Ectodermal cell (in vitro differentiated cells): ENCODE results near the gene GLRA2. TPM values are rescaled to one million over a fixed set of nuclear protein-coding genes. Genes with fewer than 3 reads are reported as not detected.

Source experiments
- H3K27ac ChIP-seq: 2 replicates; pipeline ENCODE4 v1.7.0; 2013; ENCODE audit warnings: mild to moderate bottlenecking, low read depth, low read length; ENCODE audit not compliant: insufficient read depth, poor library complexity, severe bottlenecking
- H3K27me3 ChIP-seq: 2 replicates; pipeline ENCODE4 v1.7.0; 2013; ENCODE audit warnings: mild to moderate bottlenecking, low read length; ENCODE audit not compliant: insufficient read depth, control insufficient read depth, poor library complexity, severe bottlenecking
- H3K36me3 ChIP-seq: one replicate; pipeline ENCODE4 v1.7.0; 2013; ENCODE audit warnings: low read length; ENCODE audit not compliant: control insufficient read depth, insufficient read depth
- H3K4me1 ChIP-seq: one replicate; pipeline ENCODE4 v1.7.0; 2013; ENCODE audit warnings: low read length; ENCODE audit not compliant: control insufficient read depth, insufficient read depth
- H3K4me3 ChIP-seq: 2 replicates; pipeline ENCODE4 v1.7.0; 2013; ENCODE audit warnings: low read depth, low read length, control low read depth; ENCODE audit not compliant: insufficient read depth
- H3K9me3 ChIP-seq: 2 replicates; pipeline ENCODE4 v1.7.0; 2013; ENCODE audit warnings: mild to moderate bottlenecking, low read length, moderate library complexity; ENCODE audit not compliant: control insufficient read depth
- WGBS, 2 experiments: methylation state at CpG; one replicate each; pipeline ENCODE4 v1.1.7; 2013; ENCODE audit warnings: missing lambda C conversion rate in 2 of 2; 5-methylcytosine and 5-hydroxymethylcytosine counted together
- polyA plus RNA-seq, 4 experiments: library from polyadenylated mRNA; stranded (reverse); fragments of 50-300 nt; gene quantifications; one replicate each; pipeline ENCODE4 v1.2.3, GENCODE V29; 2013

The GLRA2 gene
- polyA plus RNA-seq (2013, experiment 1 of 4) = not detected
- polyA plus RNA-seq (2013, experiment 2 of 4) = 0.07 TPM
- not detected for polyA plus RNA-seq (2013, experiment 3 of 4)
- 0.12 TPM for polyA plus RNA-seq (2013, experiment 4 of 4)

DNA sequence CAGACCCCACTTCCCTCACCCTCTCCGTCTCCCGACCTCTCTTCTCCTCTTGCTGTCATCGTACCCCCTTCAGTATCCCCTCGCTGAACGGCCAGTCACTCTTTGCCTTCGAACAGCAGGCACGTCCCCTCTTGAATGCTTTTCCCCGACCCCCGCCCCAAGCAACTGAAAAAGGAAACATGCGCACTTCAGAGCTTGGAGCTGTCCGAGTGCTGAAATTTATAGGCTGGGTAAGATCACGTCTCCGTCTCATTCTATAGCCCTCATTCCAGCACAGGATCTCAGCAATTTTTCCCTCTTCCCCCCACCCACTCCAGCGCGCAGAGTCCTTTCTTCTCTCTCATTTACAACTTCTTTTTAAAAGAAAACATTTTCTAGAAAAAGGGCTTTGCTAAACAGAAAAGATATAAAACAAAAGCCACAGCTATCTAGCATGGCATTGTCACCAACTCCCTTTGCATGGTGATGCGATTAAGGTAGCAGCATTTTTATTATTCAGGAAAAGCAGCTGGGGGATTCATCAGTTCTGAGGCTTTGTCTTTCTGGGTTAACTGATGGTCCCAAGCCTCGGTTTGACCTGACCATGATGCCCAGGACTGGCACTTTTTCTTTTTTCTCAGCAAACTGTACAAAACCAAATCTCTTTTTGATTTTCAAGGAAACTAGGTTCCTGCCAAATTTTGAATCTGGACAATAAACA lies at the start of gene GLRA2:
TSS of gene GLRA2 (plus strand) at position 247 of the 700 bp plus-strand sequence. CDS start 522 bp downstream, outside the sequence.
- Histone ChIP-seq H3K4me3 (no peak within 1 kb of the TSS), H3K9me3 (no peaks in the 10 kb centered on the region), H3K27ac (no peak within 1 kb of the TSS), H3K36me3 (no peaks in the 10 kb centered on the region), H3K4me1 (no peaks in the 10 kb centered on the region), H3K27me3 (no peaks in the 10 kb centered on the region)
- 5 to 7% methylated on average over 16 to 17 of the region's 17 CpGs for WGBS, 2 experiments

DNA sequence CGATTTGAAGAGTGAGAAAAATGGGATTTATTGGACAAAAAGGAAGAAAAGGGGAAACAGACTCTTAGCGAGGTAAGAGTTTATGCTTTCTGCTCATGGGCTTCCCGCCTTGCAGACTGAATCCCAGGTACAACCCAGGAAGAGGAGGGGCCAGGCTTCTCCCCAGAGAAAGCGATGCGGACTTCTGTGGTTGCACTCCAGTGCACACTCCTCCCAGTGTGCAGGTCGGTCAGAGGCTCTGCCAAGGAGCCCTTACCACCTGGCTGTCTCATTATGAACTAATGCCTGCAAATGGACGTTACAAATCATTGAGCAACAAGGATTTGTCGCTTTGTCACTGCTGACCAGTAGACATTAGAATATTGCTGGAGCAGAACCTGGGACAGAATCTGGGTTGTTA lies 39.9 kb upstream of the GLRA2 start:
- H3K27me3 ChIP-seq = no peaks in the 10 kb centered on the region
- no peak overlapping the region for H3K27ac ChIP-seq
- 91 to 92% methylated on average over 8 of the region's 8 CpGs for WGBS, 2 experiments
- no peaks in the 10 kb centered on the region for H3K4me1 ChIP-seq
- H3K36me3 ChIP-seq = no peaks in the 10 kb centered on the region
- no peak overlapping the region for H3K4me3 ChIP-seq
- no peaks in the 10 kb centered on the region for H3K9me3 ChIP-seq

DNA sequence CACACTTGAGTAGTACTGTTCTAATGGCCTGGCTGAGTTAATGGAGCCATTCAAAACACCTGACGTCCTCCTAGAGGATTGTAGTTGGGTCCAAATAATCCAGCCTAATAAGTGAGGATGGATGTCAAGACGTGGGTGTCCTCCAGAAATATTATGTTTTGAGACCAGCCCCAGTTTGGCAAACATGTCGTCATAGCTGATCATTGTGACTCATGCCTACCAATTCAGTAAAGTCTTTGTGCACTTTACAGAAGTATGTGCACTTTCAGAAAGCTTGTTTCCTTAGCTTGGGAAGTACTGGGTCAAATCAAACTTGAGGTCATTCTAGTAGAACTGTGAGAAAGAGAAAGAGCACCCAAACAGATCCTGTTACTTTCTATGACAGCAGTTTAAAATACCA lies 37.6 kb upstream of the GLRA2 start:
- Histone ChIP-seq H3K4me3 (no peak overlapping the region), H3K27ac (no peak overlapping the region), H3K9me3 (no peaks in the 10 kb centered on the region), H3K36me3 (no peaks in the 10 kb centered on the region), H3K27me3 (no peaks in the 10 kb centered on the region), H3K4me1 (no peaks in the 10 kb centered on the region)
- 81 to 94% methylated on average over 3 of the region's 3 CpGs for WGBS, 2 experiments

DNA sequence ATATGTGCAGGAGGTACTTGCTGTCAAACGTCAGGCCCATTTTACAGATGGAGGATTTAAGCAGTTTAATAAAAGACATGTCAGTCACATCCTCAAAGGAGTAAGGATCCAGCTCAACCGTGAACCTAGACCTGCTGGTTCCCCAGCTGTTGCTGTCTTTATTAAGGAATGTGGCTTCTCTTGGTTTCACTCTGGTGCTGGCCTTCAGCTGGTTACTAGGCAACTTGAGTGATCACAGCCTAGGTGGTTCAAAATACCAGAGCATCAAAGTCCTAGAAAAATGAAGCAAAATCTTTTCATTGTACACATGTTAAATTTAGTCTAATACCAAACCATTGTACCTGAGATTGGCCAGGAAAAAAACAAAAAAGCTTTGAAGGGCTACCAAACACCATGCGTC lies 32.7 kb upstream of the GLRA2 start:
- 84 to 96% methylated on average over 3 of the region's 3 CpGs for WGBS, 2 experiments
- H3K4me3 ChIP-seq = no peak overlapping the region

DNA sequence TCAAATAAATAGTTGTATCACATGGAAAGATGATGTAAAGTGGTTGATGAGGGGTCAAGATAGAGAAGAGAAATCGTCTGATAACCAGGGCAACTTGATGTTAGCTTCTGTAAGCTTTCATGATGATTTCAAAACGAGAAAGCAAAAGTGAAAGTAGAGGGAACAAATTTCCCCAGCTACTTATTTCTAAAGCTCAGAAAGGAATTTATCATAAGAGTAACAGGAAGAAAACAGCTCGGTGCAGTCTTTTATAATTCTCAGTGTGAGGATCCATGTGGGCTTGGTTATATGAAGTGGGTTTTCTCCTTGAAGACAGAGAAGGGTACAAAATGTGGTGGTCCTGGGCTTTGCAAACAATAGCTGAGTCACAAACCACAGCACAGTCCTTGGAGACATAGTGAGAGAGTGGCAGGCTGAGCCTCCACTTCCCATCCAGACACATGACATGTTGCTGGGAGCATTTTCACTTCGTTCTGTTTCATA lies 32.1 kb upstream of the GLRA2 start:
- H3K36me3 ChIP-seq = no peaks in the 10 kb centered on the region
- H3K4me3 ChIP-seq = no peak overlapping the region
- H3K27me3 ChIP-seq = no peaks in the 10 kb centered on the region
- H3K27ac ChIP-seq = no peak overlapping the region
- H3K4me1 ChIP-seq = no peaks in the 10 kb centered on the region
- 78 to 89% methylated on average over 3 of the region's 4 CpGs for WGBS, 2 experiments
- no peaks in the 10 kb centered on the region for H3K9me3 ChIP-seq

More for the DNA sequence above, 32.7 kb upstream of the GLRA2 start:
- no peaks in the 10 kb centered on the region for H3K4me1 ChIP-seq
- no peaks in the 10 kb centered on the region for H3K27me3 ChIP-seq
- no peaks in the 10 kb centered on the region for H3K36me3 ChIP-seq
- no peak overlapping the region for H3K27ac ChIP-seq
- no peaks in the 10 kb centered on the region for H3K9me3 ChIP-seq

DNA sequence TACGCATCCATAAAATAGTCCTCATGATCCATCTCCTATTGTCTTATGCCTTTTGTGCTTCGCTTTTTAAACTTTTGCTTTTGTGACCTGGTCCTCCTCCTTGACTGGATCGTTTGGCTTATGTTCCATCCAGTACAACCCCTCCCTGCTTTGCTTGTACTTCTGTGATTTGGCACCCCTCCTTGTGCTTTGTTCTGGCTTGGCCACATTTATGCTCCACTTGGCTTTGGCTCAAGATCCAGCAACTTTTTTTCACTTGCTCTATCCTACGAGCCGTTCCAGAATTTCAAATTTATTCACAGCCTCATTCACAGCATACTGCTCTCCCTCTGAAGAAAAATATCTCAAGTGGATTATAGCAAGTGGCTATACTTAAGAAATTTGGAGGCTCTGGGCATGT lies 28.0 kb upstream of the GLRA2 start:
- 97 to 98% methylated on average over 3 to 5 of the region's 5 CpGs for WGBS, 2 experiments
- Histone ChIP-seq H3K36me3 (no peaks in the 10 kb centered on the region), H3K4me3 (no peak overlapping the region), H3K27ac (no peak overlapping the region), H3K4me1 (no peaks in the 10 kb centered on the region), H3K27me3 (no peaks in the 10 kb centered on the region), H3K9me3 (no peaks in the 10 kb centered on the region)

DNA sequence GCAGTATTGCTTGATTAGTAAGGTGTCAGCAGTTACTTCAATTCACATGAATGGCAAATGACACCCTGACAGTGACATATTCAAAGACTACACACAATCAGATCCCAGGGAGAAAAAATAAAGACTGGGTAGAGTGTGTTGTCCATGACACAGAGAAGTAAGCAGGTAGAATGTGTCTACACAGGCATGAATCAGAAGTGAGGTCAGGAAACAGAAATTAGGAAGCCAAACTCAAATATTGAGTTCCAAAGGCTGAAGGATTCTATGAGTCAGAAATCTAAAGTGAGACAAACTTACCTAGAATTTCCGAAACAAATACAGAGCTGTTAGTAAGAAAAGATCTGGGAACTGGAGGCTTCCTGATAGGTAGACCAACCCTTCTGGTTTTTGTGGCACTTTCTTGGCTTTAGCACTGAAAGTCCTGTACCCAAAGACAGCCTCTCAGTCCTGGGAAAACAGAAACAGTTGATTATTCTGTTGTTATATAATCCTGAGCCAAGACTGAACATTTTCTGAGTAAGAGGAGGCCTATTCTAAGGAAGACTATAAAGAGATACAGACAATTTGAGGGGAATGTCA lies 24.3 kb upstream of the GLRA2 start:
- Histone ChIP-seq H3K9me3 (no peaks in the 10 kb centered on the region), H3K36me3 (no peaks in the 10 kb centered on the region), H3K27ac (no peak overlapping the region), H3K4me3 (no peak overlapping the region), H3K27me3 (no peaks in the 10 kb centered on the region), H3K4me1 (no peaks in the 10 kb centered on the region)
- 96 to 100% methylated on average over 1 of the region's 1 CpG for WGBS, 2 experiments

DNA sequence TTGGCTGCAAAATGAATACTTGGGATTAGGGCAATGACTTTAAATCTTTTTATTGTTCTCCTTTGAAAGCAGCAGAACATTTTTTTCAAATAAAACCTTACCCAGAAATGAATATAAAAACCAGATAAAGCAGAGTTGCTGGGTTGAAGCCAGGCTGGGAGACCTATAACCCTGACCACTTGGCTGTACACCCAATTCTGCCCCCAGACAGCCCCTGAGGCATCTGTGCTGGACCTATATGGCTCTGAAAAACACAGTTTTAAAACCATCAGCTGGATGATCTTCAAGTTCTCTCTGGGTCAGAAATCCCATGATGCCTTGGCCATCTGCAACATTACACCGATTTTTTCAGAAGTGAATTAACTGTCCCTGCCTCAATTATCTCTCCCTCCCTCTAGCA lies 23.7 kb upstream of the GLRA2 start:
- Histone ChIP-seq H3K9me3 (no peaks in the 10 kb centered on the region), H3K27me3 (no peaks in the 10 kb centered on the region), H3K27ac (no peak overlapping the region), H3K36me3 (no peaks in the 10 kb centered on the region), H3K4me3 (no peak overlapping the region), H3K4me1 (no peaks in the 10 kb centered on the region)
- WGBS, 2 experiments = 87 to 93% methylated on average over 1 of the region's 1 CpG

DNA sequence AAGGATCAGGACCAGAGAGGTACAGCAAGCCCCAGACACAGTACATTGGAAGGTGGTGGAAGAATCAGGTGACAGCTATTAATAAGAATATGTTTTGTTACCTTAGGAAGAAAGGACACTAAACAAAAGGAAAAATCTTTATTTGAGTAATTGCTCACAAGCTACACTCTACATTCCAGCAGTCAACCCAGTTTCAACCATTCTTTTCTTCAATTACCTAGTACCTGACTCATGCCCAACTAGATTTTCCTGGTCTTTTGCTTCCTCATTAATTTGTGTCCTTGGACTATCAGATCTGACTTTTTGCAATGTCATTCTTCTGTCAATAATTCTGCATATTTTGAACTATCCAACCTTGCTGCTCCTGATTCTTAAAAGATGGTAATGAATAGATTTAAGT lies 22.5 kb upstream of the GLRA2 start:
- no peak overlapping the region for H3K4me3 ChIP-seq
- H3K9me3 ChIP-seq = no peaks in the 10 kb centered on the region
- H3K27ac ChIP-seq = no peak overlapping the region
- no peaks in the 10 kb centered on the region for H3K36me3 ChIP-seq
- H3K4me1 ChIP-seq = no peaks in the 10 kb centered on the region
- H3K27me3 ChIP-seq = no peaks in the 10 kb centered on the region

DNA sequence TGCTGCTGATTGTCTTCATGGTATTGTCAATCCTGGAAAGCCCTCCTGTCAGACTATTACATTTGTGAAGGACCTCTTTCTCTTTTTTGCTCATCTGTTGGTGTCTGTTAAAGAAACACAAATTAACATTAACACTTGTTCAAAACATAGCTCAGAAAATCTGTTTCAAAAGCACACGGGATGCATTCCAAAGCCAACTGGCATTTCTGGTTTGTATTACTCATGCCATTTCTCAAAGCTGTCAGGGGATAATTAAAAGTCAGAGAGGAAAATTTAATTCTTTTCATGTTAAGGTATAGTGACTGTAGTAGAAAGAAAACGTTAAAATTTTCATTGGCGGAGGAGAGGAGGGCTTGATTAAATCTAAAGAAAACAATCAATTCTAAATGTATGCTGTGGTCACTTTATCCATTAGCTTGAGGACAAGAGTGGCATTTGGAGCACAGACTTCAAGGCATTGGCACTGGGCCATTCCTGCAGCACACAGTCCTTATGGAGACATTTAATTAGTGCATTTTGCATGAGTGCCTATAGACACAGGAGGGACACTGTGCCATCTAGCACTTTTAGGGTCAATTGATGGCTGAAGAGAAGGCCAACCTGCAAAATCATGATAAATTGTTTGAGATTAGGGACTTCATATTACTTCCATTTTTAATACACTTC lies 21.2 kb upstream of the GLRA2 start:
- Histone ChIP-seq H3K27me3 (no peaks in the 10 kb centered on the region), H3K4me1 (no peaks in the 10 kb centered on the region), H3K9me3 (no peaks in the 10 kb centered on the region), H3K27ac (no peak overlapping the region), H3K36me3 (no peaks in the 10 kb centered on the region), H3K4me3 (no peak overlapping the region)
- 92% methylated on average over 3 of the region's 3 CpGs; no CpG with 5 or more reads in 1 of the 2 experiments for WGBS, 2 experiments
